Epithelial cell of esophagus (primary cell): ENCODE data around the gene FOXD3.

Experiments used
- DNase-seq: peaks from one replicate; pipeline ENCODE4 v3.0.0; 2010; ENCODE audit warnings: low read depth
- H3K4me3 ChIP-seq: 2 replicates; pipeline ENCODE4 v1.5.1; 2011; ENCODE audit warnings: mild to moderate bottlenecking, low read length, control low read depth
- CTCF ChIP-seq: IDR thresholded peaks from 2 replicates; pipeline ENCODE4 v1.5.1; 2011; ENCODE audit warnings: low read depth, mild to moderate bottlenecking, low read length, control low read depth, inconsistent platforms; ENCODE audit not compliant: insufficient read depth; ENCODE audit errors: missing control alignments

The FOXD3 gene

GRCh38 chr1:63326106-63326472 lies 3.7 kb downstream of the FOXD3 start:
- no peak for TF ChIP-seq CTCF
- DNase-seq, result no peak
- no peak overlapping the region for H3K4me3 ChIP-seq

- DNase-seq, result no peak
- H3K4me3 ChIP-seq, result no peak overlapping the region
- no peak for TF ChIP-seq CTCF
These were observed 4.4 kb downstream of the FOXD3 start for GRCh38 chr1:63326473-63327380.

GRCh38 chr1:63327417-63328054 lies 5.2 kb downstream of the FOXD3 start:
- peak; percentile 79 for TF ChIP-seq CTCF
- H3K4me3 ChIP-seq, result no peak overlapping the region
- DNase-seq, result peak; percentile 55

- H3K4me3 ChIP-seq, result no peak overlapping the region
- no peak for TF ChIP-seq CTCF
- DNase-seq, result no peak
These were observed 5.8 kb downstream of the FOXD3 start for GRCh38 chr1:63328122-63328521.

GRCh38 chr1:63328781-63329180 lies 6.4 kb downstream of the FOXD3 start:
- no peak for DNase-seq
- no peak overlapping the region for H3K4me3 ChIP-seq
- TF ChIP-seq CTCF, result no peak

- DNase-seq, result no peak
- H3K4me3 ChIP-seq, result no peak overlapping the region
- TF ChIP-seq CTCF, result no peak
These were observed 7.4 kb downstream of the FOXD3 start for GRCh38 chr1:63329621-63330330.
